RWPE1 (cell line): ENCODE data around the gene PPIE.

Experiments
- CTCF ChIA-PET: fragments of 350-600 bp; sonication (Branson Sonifier 250); formaldehyde crosslinking; extraction: SDS; loops from one replicate; lab custom pipeline; 2021; lab: Yijun Ruan, JAX
- POLR2A ChIA-PET: fragments of 400-600 bp; formaldehyde crosslinking; extraction: SDS; loops from one replicate; lab custom pipeline; 2020; ENCODE audit warnings: antibody characterized with exemption; ENCODE audit not compliant: low non-redundant PET; lab: Yijun Ruan, JAX
- DNase-seq: peaks from one replicate; pipeline ENCODE4 v3.0.0; 2012; ENCODE audit warnings: low spot score
- H3K27ac ChIP-seq: fragments of 450-650 bp; 2 replicates; pipeline ENCODE4 v1.5.1; 2017
- TF ChIP-seq, protein P1 (sequence below): fragments of 450-650 bp; conservative IDR thresholded peaks from 2 replicates; pipeline ENCODE4 v1.5.1; 2017; ENCODE audit warnings: low read depth, mild to moderate bottlenecking

The PPIE gene

DNA sequence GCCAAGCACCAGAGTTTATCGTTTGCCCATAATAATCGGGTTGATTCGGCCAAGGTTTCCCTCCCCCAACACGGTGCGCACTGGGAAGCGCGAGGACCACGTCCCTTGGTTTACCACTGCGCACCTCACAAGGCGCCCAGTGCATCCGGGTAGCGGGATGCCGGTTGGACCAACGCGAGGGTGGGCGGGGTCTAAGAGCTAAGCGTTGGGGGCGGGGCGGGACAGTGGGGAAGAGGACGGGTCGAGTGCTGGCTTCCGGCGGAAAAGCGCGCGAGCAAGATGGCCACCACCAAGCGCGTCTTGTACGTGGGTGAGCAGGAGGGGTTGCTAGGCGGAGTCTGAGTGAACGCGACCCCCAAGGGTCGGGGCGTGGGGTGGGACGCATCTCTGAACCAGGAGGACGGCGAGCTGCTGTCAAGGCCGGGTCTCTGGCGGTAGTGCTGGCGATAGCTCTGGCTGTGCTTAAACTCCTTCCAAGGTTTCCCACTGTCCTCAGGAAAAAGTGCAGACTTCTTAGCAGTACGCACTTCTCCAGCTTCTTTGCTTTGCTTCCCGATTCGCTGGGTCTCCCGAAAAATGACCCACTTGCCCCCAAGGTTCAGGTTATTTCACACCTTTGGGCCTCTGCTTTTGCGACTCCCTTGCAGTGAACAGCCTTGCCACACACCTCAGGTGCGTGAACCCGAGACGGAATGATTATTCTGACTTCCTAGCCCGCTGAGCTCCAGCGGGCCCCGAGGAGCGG, at the start of gene PPIE:
Gene PPIE, plus strand, starts transcription at position 261 of the 745 bp plus-strand sequence. Its CDS starts 19 bp downstream, at position 280.
- ChIA-PET CTCF (interaction anchor here (0.5 to 0.6 kb wide), 4 partner anchors 19 to 566 kb away, joined by 3 to 7 read pairs (median 5); no protein-coding TSS in a partner anchor), POLR2A (interaction anchor here (0.5 to 1.3 kb wide), 9 partner anchors 15 to 643 kb away, joined by 3 to 8 read pairs (median 4); partner anchors contain the start of gene BMP8B)
- DNase-seq = peak; percentile 89
- peak within 1 kb of the TSS; percentile 68 for H3K27ac ChIP-seq
- TF ChIP-seq, protein P1, sequence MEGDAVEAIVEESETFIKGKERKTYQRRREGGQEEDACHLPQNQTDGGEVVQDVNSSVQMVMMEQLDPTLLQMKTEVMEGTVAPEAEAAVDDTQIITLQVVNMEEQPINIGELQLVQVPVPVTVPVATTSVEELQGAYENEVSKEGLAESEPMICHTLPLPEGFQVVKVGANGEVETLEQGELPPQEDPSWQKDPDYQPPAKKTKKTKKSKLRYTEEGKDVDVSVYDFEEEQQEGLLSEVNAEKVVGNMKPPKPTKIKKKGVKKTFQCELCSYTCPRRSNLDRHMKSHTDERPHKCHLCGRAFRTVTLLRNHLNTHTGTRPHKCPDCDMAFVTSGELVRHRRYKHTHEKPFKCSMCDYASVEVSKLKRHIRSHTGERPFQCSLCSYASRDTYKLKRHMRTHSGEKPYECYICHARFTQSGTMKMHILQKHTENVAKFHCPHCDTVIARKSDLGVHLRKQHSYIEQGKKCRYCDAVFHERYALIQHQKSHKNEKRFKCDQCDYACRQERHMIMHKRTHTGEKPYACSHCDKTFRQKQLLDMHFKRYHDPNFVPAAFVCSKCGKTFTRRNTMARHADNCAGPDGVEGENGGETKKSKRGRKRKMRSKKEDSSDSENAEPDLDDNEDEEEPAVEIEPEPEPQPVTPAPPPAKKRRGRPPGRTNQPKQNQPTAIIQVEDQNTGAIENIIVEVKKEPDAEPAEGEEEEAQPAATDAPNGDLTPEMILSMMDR = no peak

DNA sequence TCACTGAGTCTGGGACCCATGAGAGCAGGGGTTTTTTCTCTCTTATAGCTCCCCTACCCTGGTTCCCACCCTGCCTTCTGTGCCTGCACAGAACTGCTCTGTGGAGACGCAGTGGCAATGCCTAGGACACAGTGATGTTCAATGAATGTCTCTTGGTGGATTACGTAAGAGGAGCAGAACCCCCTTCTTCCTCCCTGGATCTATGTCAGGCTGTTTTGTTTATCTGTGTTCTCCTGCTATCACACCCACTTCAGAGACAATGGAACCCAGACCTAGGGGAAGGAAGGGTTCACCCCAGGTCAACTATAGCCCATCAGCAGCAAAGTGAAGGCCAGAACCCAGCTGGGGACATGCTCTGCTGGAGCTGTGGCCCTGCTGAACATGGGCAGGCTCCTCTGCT, 49.5 kb upstream of the PPIE start:
- DNase-seq = no peak
- ChIA-PET POLR2A (no interaction called here), CTCF (interaction anchor here (1.0 kb wide), 1 partner anchor 36 kb away, joined by 3 read pairs; no protein-coding TSS in a partner anchor)
- TF ChIP-seq, protein P1 = no peak
- no peak overlapping the region for H3K27ac ChIP-seq

DNA sequence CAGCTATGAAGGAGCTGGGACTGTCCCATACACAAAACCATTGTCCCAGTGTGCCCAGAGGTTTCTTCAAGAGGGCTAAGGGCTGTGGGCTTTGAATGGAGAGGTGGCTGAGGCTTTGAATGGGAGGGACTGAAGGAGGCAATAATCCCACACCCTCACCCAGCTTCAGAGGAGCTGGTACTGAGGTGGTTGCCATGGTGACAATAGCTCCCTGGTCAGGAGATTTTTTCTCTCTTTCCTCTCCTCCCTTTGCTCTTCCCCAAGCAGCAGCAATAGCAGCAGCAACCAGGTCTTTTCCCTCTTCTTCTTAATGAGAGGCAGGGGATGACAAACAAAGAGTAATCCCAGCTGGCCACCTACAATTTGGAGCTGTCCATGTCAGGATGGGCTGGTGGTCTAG, 49.0 kb upstream of the PPIE start:
- CTCF ChIA-PET = interaction anchor here (1.1 kb wide), 1 partner anchor 30 kb away, joined by 4 read pairs; no protein-coding TSS in a partner anchor
- TF ChIP-seq, protein P1 = no peak
- POLR2A ChIA-PET = no interaction called here
- no peak for DNase-seq
- no peak overlapping the region for H3K27ac ChIP-seq

DNA sequence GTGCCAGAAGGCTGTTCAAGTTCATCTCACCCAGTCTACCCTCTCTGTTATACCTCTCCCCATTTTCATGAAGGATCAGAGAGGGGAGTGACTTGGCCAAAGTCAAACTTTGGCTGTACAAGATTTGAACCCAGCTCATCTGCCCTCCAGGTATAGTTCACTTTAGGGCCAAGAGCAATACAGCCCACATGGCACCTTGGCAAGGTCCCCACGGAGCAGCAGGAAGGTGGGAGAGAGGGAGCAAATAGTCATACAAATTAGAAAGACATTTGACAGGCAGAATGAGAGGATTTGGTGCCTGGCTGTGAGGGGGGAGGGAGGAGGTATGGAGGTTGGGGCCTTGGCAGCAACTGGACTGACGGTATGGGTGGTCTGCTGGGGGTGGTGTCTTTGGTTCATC, 48.5 kb upstream of the PPIE start:
- ChIA-PET CTCF (interaction anchor here (1.1 kb wide), 1 partner anchor 30 kb away, joined by 4 read pairs; no protein-coding TSS in a partner anchor), POLR2A (no interaction called here)
- TF ChIP-seq, protein P1 = no peak
- H3K27ac ChIP-seq = no peak overlapping the region
- no peak for DNase-seq

DNA sequence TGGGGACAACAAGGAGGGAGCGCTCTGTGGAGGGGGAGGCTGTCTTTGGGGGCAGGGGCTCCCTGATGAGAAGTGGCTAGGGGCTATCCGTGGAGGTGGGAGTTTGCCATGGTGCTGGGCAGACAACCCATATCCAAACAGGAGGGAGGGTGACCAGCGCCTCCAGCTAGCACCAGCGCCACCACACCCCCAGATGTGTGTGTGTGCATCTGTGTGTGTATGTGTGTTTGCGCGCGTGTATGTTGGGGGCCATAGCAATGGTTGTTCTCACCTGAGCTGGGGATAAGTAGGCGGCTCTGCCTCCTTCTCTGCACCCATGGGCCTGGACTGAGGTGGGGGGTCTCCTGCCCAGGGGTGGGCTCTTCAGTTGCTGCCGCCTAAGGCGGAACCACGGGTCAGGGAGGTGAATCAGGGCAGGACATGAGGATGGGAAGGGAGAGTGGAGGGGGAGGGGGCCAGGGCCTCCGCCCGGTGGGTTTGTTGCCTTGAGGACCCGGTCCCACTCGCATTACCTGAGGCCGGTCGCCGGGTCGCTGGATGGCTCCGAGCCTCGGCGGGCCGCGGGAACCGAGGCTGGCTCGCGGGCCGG, 47.8 kb upstream of the PPIE start:
- DNase-seq = no peak
- ChIA-PET CTCF (interaction anchor here (0.7 to 1.1 kb wide), 2 partner anchors 29 to 33 kb away, joined by 3 to 4 read pairs; no protein-coding TSS in a partner anchor), POLR2A (no interaction called here)

More for the DNA sequence above, 47.8 kb upstream of the PPIE start:
- TF ChIP-seq, protein P1 = no peak
- no peak overlapping the region for H3K27ac ChIP-seq
